ENCODE results near the gene PCDHGB4.
"Not testable (repeated sequence)": the region's sequence is repeated elsewhere in the genome, so short reads cannot be mapped to it uniquely, and the experiment has no call there.

PCDHGB4 gene

GRCh38 chr5:141387557-141388311, at the start of gene PCDHGB4:
TSS of gene PCDHGB4 (plus strand) at chr5:141387698. CDS start at chr5:141387885, 187 bp downstream.
- peak; percentile 25 for DNase-seq (ENCODE audit: low spot score)

- no peak for DNase-seq (ENCODE audit: low spot score)
Measured at GRCh38 chr5:141338538-141339306, 48.8 kb upstream of the PCDHGB4 start, which contains the start of gene PCDHGA2. TSS of gene PCDHGA2 (plus strand) at chr5:141338760.

- DNase-seq (ENCODE audit: low spot score): not testable (repeated sequence)
Measured at GRCh38 chr5:141340781-141341354, 46.6 kb upstream of the PCDHGB4 start.

- DNase-seq (ENCODE audit: low spot score): no peak
Measured at GRCh38 chr5:141342773-141343172, 44.7 kb upstream of the PCDHGB4 start.

- DNase-seq (ENCODE audit: low spot score): peak; percentile 11
Measured at GRCh38 chr5:141343242-141343952, 44.1 kb upstream of the PCDHGB4 start, which contains the start of gene PCDHGA3. TSS of gene PCDHGA3 (plus strand) at chr5:141343829. CDS start at chr5:141344034, 205 bp downstream.

GRCh38 chr5:141343953-141344463, 43.5 kb upstream of the PCDHGB4 start:
- no peak for DNase-seq (ENCODE audit: low spot score)

GRCh38 chr5:141345327-141345726, 42.2 kb upstream of the PCDHGB4 start:
- no peak for DNase-seq (ENCODE audit: low spot score)

GRCh38 chr5:141346017-141346416, 41.5 kb upstream of the PCDHGB4 start:
- not testable (repeated sequence) for DNase-seq (ENCODE audit: low spot score)

- DNase-seq (ENCODE audit: low spot score): peak; percentile 25
Measured at GRCh38 chr5:141349917-141350619, 37.4 kb upstream of the PCDHGB4 start, which contains the start of gene PCDHGB1. TSS of gene PCDHGB1 (plus strand) at chr5:141350099. CDS start at chr5:141350261, 162 bp downstream.

GRCh38 chr5:141351591-141351990, 35.9 kb upstream of the PCDHGB4 start:
- DNase-seq (ENCODE audit: low spot score): no peak

GRCh38 chr5:141354900-141355469, 32.5 kb upstream of the PCDHGB4 start, which contains the start of gene PCDHGA4:
TSS of gene PCDHGA4 (plus strand) at chr5:141355021. CDS start at chr5:141355108, 87 bp downstream.
- DNase-seq (ENCODE audit: low spot score): no peak

- no peak for DNase-seq (ENCODE audit: low spot score)
Measured at GRCh38 chr5:141355641-141356040, 31.9 kb upstream of the PCDHGB4 start.

GRCh38 chr5:141356133-141356532, 31.4 kb upstream of the PCDHGB4 start:
- DNase-seq (ENCODE audit: low spot score): no peak

GRCh38 chr5:141356950-141357349, 30.5 kb upstream of the PCDHGB4 start:
- DNase-seq (ENCODE audit: low spot score): no peak

GRCh38 chr5:141359790-141360426, 27.6 kb upstream of the PCDHGB4 start, which contains the start of gene PCDHGB2:
TSS of gene PCDHGB2 (plus strand) at chr5:141359994. CDS start at chr5:141360136, 142 bp downstream.
- no peak for DNase-seq (ENCODE audit: low spot score)

GRCh38 chr5:141360685-141361084, 26.8 kb upstream of the PCDHGB4 start:
- no peak for DNase-seq (ENCODE audit: low spot score)

- no peak for DNase-seq (ENCODE audit: low spot score)
Measured at GRCh38 chr5:141362719-141363118, 24.8 kb upstream of the PCDHGB4 start.

GRCh38 chr5:141363952-141364660, 23.4 kb upstream of the PCDHGB4 start, which contains the start of gene PCDHGA5:
TSS of gene PCDHGA5 (plus strand) at chr5:141364162. CDS start at chr5:141364331, 169 bp downstream.
- no peak for DNase-seq (ENCODE audit: low spot score)

Data from activated CD4-positive, alpha-beta T cell treated with anti-CD3 and anti-CD28 coated beads, Interleukin-2, Interleukin-4, amounts not matched to agents 100 ng/mL and 50 ng/mL, durations not matched to agents 16 hours and 8 hours (primary cell).